Skeletal muscle cell (primary cell): ENCODE measurements around the gene SLC22A24.
"Not testable (repeated sequence)": the region's sequence is repeated elsewhere in the genome, so short reads cannot be mapped to it uniquely, and the experiment has no call there.

Experiments used
- DNase-seq: peaks from one replicate; pipeline ENCODE4 v3.0.0-alpha.2; 2010; ENCODE audit warnings: low read depth
- H3K4me3 ChIP-seq: 2 replicates; pipeline ENCODE4 v1.5.1; 2011; ENCODE audit warnings: low read depth, mild to moderate bottlenecking, control low read depth, low read length, moderate library complexity

The SLC22A24 gene

GRCh38 chr11:63144121-63144520 is at the start of gene SLC22A24:
Gene SLC22A24 (minus strand): TSS chr11:63144221. CDS start chr11:63143779, 442 bp downstream.
- DNase-seq = no peak
- H3K4me3 ChIP-seq = no peak within 1 kb of the TSS

GRCh38 chr11:63180536-63180935 is 36.5 kb upstream of the SLC22A24 start:
- DNase-seq = no peak
- no peak overlapping the region for H3K4me3 ChIP-seq

DNA sequence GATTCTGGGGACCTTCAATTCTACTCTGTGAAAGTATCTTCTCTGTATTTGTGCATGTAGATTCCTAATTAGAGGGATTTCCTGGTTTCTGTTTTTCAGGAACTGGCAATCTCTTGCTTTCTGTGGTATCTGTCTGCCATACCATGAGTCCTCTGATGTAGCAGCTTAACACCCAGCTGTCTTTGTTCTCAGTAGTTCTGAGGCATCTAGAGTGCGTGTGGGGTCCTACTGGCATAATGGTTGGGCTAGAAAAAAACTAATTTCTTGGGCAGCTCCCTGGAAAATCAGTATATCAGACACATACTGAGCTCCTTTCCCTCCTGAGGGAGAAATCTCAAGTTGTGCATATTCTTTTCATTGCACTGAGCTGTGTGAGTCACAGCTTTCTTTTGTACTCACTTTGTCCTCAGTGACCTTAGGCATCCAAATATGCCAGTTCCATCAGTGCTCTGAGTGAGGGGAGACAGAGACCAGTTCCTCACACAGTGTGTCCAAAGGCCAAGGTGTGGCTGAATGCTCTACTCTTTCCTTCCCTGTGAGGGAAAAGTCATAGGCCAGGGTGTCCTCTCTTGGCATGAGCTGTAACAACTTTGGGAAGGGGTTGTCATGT is 35.5 kb upstream of the SLC22A24 start:
- no peak overlapping the region for H3K4me3 ChIP-seq
- no peak for DNase-seq

DNA sequence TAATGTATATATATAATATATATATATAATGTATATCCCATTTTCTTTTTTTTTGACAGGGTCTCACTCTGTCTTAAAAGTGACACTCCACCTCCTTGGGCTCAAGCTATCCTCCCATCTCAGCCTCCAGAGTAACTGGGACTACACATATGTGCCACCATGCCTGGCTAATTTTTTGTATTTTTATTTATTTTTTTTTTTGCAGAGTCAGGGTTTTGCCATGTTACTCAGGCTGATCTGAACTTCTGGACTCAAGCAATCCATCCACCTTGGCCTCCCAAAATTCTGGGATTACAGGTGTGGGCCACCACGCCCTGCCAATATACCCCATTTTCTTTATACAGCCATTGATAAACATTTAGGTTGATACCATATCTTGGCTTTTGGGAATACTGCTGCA is 33.9 kb upstream of the SLC22A24 start:
- no peak overlapping the region for H3K4me3 ChIP-seq
- no peak for DNase-seq

- no peak overlapping the region for H3K4me3 ChIP-seq
- DNase-seq = no peak
Measured at GRCh38 chr11:63165706-63166310, 21.8 kb upstream of the SLC22A24 start.

DNA sequence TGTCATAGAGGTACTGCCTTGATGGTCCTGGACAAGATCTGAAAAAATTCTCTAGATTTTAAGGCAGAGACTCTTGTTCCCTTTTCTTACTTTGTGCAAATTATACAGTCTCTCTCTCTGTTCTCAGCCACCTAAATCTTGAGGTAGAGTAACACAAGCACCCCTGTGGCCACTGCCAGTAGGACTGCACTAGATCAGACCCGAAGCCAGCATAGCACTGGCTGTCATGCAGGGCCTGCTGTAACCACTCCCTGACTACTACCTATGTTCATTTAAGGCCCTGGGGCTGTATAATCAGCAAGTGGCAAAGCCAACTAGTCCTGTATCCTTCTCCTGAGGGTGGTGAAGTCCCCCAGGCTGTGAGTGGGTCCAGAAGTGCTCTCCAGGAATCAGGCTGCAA is 11.8 kb upstream of the SLC22A24 start:
- no peak overlapping the region for H3K4me3 ChIP-seq
- no peak for DNase-seq

DNA sequence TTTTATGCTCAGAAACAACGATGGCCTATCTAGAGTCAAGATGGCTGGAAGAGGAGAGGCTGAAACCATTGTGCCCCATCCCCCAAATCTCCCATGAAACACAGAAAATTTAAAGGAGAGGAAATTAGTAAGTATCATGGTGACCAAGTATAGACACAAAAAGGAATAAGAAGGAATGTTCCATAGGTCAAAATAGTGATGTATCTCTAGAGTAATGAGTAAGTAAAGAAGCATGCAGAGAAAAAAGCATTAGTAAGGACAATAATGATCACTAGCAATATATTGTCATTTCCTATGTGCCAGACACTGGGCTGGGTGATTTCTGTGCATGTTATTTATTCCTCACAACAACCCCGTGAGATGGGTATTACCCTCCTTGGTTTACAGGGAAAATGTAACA is 2.6 kb upstream of the SLC22A24 start:
- no peak for DNase-seq
- no peak overlapping the region for H3K4me3 ChIP-seq

DNA sequence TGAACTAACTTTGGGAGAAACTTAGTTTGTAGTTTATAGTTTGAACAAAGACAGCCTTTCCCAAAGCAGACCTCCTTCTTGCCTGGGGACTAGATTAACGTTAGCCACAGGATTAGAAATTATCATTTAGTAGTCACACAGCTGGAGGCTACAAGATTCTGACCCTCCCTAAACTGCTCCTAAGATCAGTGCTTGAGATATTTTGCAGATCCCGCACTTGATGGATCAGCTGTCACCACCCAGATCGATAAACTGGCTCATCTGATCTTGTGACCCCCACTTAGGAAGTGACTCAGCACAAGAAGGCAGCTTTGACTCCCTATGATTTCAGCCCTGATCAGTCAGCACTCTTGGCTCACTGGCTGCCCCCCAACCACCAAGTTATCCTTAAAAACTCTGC is 1.6 kb downstream of the SLC22A24 start:
- no peak overlapping the region for H3K4me3 ChIP-seq
- no peak for DNase-seq

- DNase-seq = no peak
- no peak overlapping the region for H3K4me3 ChIP-seq
Measured at GRCh38 chr11:63132985-63133775, 10.8 kb downstream of the SLC22A24 start.

- DNase-seq = no peak
- no peak overlapping the region for H3K4me3 ChIP-seq
Measured at GRCh38 chr11:63099555-63099954, 44.5 kb downstream of the SLC22A24 start.

- no peak for DNase-seq
- no peak overlapping the region for H3K4me3 ChIP-seq
Measured at GRCh38 chr11:63080682-63081081, 63.3 kb downstream of the SLC22A24 start.

- not testable (repeated sequence) for DNase-seq, H3K4me3 ChIP-seq
Measured at GRCh38 chr11:63046203-63046602, 97.8 kb downstream of the SLC22A24 start.

DNA sequence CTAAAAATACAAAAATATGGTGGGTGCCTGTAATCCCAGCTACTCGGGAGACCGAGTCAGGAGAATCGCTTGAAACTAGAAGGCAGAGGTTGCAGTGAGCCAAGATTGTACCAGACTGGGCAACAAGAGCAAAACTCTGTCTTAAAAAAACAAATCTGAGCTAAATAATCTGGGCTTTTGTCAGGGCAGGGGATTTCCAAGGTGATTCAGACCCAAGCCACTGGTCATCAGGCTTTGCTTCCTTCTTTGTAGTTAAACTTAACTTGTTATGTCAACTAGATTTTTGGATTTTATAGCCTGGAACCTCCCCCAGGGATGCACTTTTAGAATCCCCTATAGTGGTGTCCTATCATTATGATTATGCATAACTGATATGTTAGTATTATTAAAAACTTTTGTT is 101.4 kb downstream of the SLC22A24 start:
- DNase-seq = no peak

GRCh38 chr11:63032457-63032856 is 111.6 kb downstream of the SLC22A24 start:
- H3K4me3 ChIP-seq = no peak overlapping the region
- DNase-seq = no peak

More for the DNA sequence above, 101.4 kb downstream of the SLC22A24 start:
- H3K4me3 ChIP-seq = no peak overlapping the region
